ENCODE data around the gene TMEM150A.

TMEM150A gene

GRCh38 chr2:85600235-85600575 is 2.3 kb downstream of the TMEM150A start:
- no peak for TF ChIP-seq CTCF (conservative IDR thresholded peaks at IDR 0.05; ENCODE audit: control insufficient read depth, insufficient read depth, low read depth, low read length)
- no peak for DNase-seq (ENCODE audit: low read depth)
- H3K4me3 ChIP-seq (ENCODE audit: control insufficient read depth, low read depth, low read length): no peak overlapping the region

GRCh38 chr2:85599468-85600234 is 2.8 kb downstream of the TMEM150A start:
- H3K4me3 ChIP-seq (ENCODE audit: control insufficient read depth, low read depth, low read length): no peak overlapping the region
- DNase-seq (ENCODE audit: low read depth): no peak
- TF ChIP-seq CTCF (conservative IDR thresholded peaks at IDR 0.05; ENCODE audit: control insufficient read depth, insufficient read depth, low read depth, low read length): no peak

GRCh38 chr2:85598594-85599340 is 3.7 kb downstream of the TMEM150A start:
- TF ChIP-seq CTCF (conservative IDR thresholded peaks at IDR 0.05; ENCODE audit: control insufficient read depth, insufficient read depth, low read depth, low read length): no peak
- no peak overlapping the region for H3K4me3 ChIP-seq (ENCODE audit: control insufficient read depth, low read depth, low read length)
- no peak for DNase-seq (ENCODE audit: low read depth)

GRCh38 chr2:85597241-85597640 is 5.3 kb downstream of the TMEM150A start:
- H3K4me3 ChIP-seq (ENCODE audit: control insufficient read depth, low read depth, low read length): no peak overlapping the region
- DNase-seq (ENCODE audit: low read depth): no peak
- TF ChIP-seq CTCF (conservative IDR thresholded peaks at IDR 0.05; ENCODE audit: control insufficient read depth, insufficient read depth, low read depth, low read length): no peak

GRCh38 chr2:85596486-85597143 is 5.9 kb downstream of the TMEM150A start:
- H3K4me3 ChIP-seq (ENCODE audit: control insufficient read depth, low read depth, low read length): peak overlapping the region; percentile 92
- DNase-seq (ENCODE audit: low read depth): no peak
- TF ChIP-seq CTCF (conservative IDR thresholded peaks at IDR 0.05; ENCODE audit: control insufficient read depth, insufficient read depth, low read depth, low read length): no peak

GRCh38 chr2:85596026-85596333 is 6.5 kb downstream of the TMEM150A start:
- H3K4me3 ChIP-seq (ENCODE audit: control insufficient read depth, low read depth, low read length): peak overlapping the region; percentile 92
- no peak for DNase-seq (ENCODE audit: low read depth)
- TF ChIP-seq CTCF (conservative IDR thresholded peaks at IDR 0.05; ENCODE audit: control insufficient read depth, insufficient read depth, low read depth, low read length): no peak
